WTC11 (cell line): Measurements from ENCODE around the gene CCDC68. TPM values are rescaled to one million over a fixed set of nuclear protein-coding genes. Genes with fewer than 3 reads are reported as not detected.

Source experiments
- ATAC-seq: fragments of 200-7000 bp; cut with Tn5 transposase; 2 replicates; pipeline ENCODE4 v1.10.0; 2021; ENCODE audit warnings: mild to moderate bottlenecking, moderate library complexity
- CTCF ChIA-PET: fragments of 300-600 bp; sonication (Branson Sonifier 250); formaldehyde crosslinking; loops from one replicate; lab custom pipeline; 2021; ENCODE audit warnings: antibody characterized with exemption; lab: Charles Lee
- POLR2A ChIA-PET: fragments of 350-600 bp; sonication (Branson Sonifier 250); formaldehyde crosslinking; loops from one replicate; lab custom pipeline; 2021; ENCODE audit warnings: antibody characterized with exemption; lab: Charles Lee
- DNase-seq: peaks from one replicate; pipeline ENCODE4 v3.0.0; 2021; ENCODE audit warnings: low spot score
- H3K27ac Mint-ChIP-seq: 2 replicates; pipeline ENCODE4 v1.8.0; 2021; ENCODE audit warnings: mixed read lengths
- H3K27me3 Mint-ChIP-seq: 2 replicates; pipeline ENCODE4 v1.8.0; 2021; ENCODE audit warnings: low read depth, mild to moderate bottlenecking, moderate library complexity, mixed read lengths
- H3K36me3 Mint-ChIP-seq: 2 replicates; pipeline ENCODE4 v1.8.0; 2021; ENCODE audit warnings: mixed read lengths
- H3K4me1 Mint-ChIP-seq: 2 replicates; pipeline ENCODE4 v1.8.0; 2022; ENCODE audit warnings: mixed read lengths
- H3K4me3 Mint-ChIP-seq: 2 replicates; pipeline ENCODE4 v1.8.0; 2021; ENCODE audit warnings: mild to moderate bottlenecking, moderate library complexity, mixed read lengths
- H3K9me3 Mint-ChIP-seq: 2 replicates; pipeline ENCODE4 v1.8.0; 2021; ENCODE audit warnings: mixed read lengths
- AR ChIP-seq: fragments of 250-450 bp; sonication (Bioruptor Pico); IDR thresholded peaks from 2 replicates; pipeline ENCODE4 v1.9.0; 2021; ENCODE audit warnings: mild to moderate bottlenecking
- ATF1 ChIP-seq: sonication (generic); formaldehyde crosslinking; IDR thresholded peaks from 2 replicates; pipeline ENCODE4 v1.8.1; 2023; ENCODE audit warnings: mild to moderate bottlenecking, moderate library complexity, missing genetic modification reagents
- E2F1 ChIP-seq: sonication (generic); formaldehyde crosslinking; IDR thresholded peaks from 2 replicates; pipeline ENCODE4 v1.8.0; 2022; ENCODE audit warnings: mild to moderate bottlenecking, missing genetic modification reagents
- E2F4 ChIP-seq: sonication (generic); formaldehyde crosslinking; IDR thresholded peaks from 2 replicates; pipeline ENCODE4 v1.8.1; 2022; ENCODE audit warnings: low read depth, mild to moderate bottlenecking, moderate library complexity, missing genetic modification reagents, borderline replicate concordance
- ERG ChIP-seq: fragments of 250-450 bp; sonication (Bioruptor Pico); IDR thresholded peaks from 2 replicates; pipeline ENCODE4 v1.8.0; 2021; ENCODE audit warnings: mild to moderate bottlenecking
- GABPB1 ChIP-seq: sonication (generic); formaldehyde crosslinking; IDR thresholded peaks from 2 replicates; pipeline ENCODE4 v1.8.1; 2023; ENCODE audit warnings: mild to moderate bottlenecking, missing genetic modification reagents
- GRHL2 ChIP-seq: fragments of 250-450 bp; sonication (Bioruptor Pico); IDR thresholded peaks from 2 replicates; pipeline ENCODE4 v1.8.0; 2022; ENCODE audit warnings: mild to moderate bottlenecking, moderate library complexity; ENCODE audit not compliant: insufficient replicate concordance, severe bottlenecking
- IRF1 ChIP-seq: sonication (generic); formaldehyde crosslinking; IDR thresholded peaks from 2 replicates; pipeline ENCODE4 v1.8.0; 2023; ENCODE audit warnings: missing genetic modification reagents
- JAZF1 ChIP-seq: fragments of 250-450 bp; sonication (Bioruptor Pico); IDR thresholded peaks from 2 replicates; pipeline ENCODE4 v1.9.0; 2021; ENCODE audit warnings: moderate library complexity, mild to moderate bottlenecking, inconsistent platforms
- JUN ChIP-seq: sonication (generic); formaldehyde crosslinking; IDR thresholded peaks from 2 replicates; pipeline ENCODE4 v1.8.0; 2023; ENCODE audit warnings: mild to moderate bottlenecking, missing genetic modification reagents
- NFE2L1 ChIP-seq: sonication (generic); formaldehyde crosslinking; IDR thresholded peaks from 2 replicates; pipeline ENCODE4 v1.8.1; 2023; ENCODE audit warnings: missing genetic modification reagents
- NFYB ChIP-seq: sonication (generic); formaldehyde crosslinking; conservative IDR thresholded peaks from 2 replicates; pipeline ENCODE4 v1.8.0; 2022; ENCODE audit warnings: low read depth, missing genetic modification reagents
- PRRX2 ChIP-seq: fragments of 250-450 bp; sonication (Bioruptor Pico); IDR thresholded peaks from 2 replicates; pipeline ENCODE4 v1.8.0; 2021; ENCODE audit warnings: mild to moderate bottlenecking
- SOX15 ChIP-seq: fragments of 250-450 bp; sonication (Bioruptor Pico); IDR thresholded peaks from 2 replicates; pipeline ENCODE4 v1.9.0; 2021; ENCODE audit warnings: mild to moderate bottlenecking
- TCF7 ChIP-seq: sonication (generic); formaldehyde crosslinking; IDR thresholded peaks from 2 replicates; pipeline ENCODE4 v1.8.0; 2022; ENCODE audit warnings: mild to moderate bottlenecking, low read depth, missing genetic modification reagents, moderate library complexity
- ZMAT4 ChIP-seq: fragments of 250-450 bp; sonication (Bioruptor Pico); IDR thresholded peaks from 2 replicates; pipeline ENCODE4 v1.9.0; 2021; ENCODE audit warnings: mild to moderate bottlenecking
- ZNF317 ChIP-seq: sonication (generic); formaldehyde crosslinking; IDR thresholded peaks from 2 replicates; pipeline ENCODE4 v1.8.1; 2023; ENCODE audit warnings: low read depth, mild to moderate bottlenecking, moderate library complexity, missing genetic modification reagents, borderline replicate concordance
- ZNF512 ChIP-seq: sonication (generic); formaldehyde crosslinking; IDR thresholded peaks from 2 replicates; pipeline ENCODE4 v1.8.1; 2022; ENCODE audit warnings: missing genetic modification reagents, borderline replicate concordance
- total RNA-seq: library from RNA; stranded (reverse); gene quantifications from 3 replicates; pipeline ENCODE4 v1.2.3, GENCODE V29; 2021

The CCDC68 gene
- total RNA-seq, 1 experiment from 2014 or later = 0.92 TPM

- ChIA-PET POLR2A (interaction anchor here (0.7 kb wide), 1 partner anchor 16 kb away, joined by 3 read pairs; no protein-coding TSS in a partner anchor), CTCF (no interaction called here)
- TF ChIP-seq GABPB1 (CRISPR knock-in tag) = peak; percentile 80
- TF ChIP-seq NFE2L1 = no peak
- Mint-ChIP-seq H3K4me3 (no peak overlapping the region), H3K36me3 (no peaks in the 10 kb centered on the region), H3K9me3 (peaks cover 3% of the 10 kb centered on the region), H3K27me3 (no peaks in the 10 kb centered on the region), H3K4me1 (peaks cover 10% of the 10 kb centered on the region), H3K27ac (no peak overlapping the region)
- ATAC-seq (no peak), DNase-seq (no peak)
Observed at GRCh38 chr18:54923339-54923956, 35.8 kb downstream of the CCDC68 start.

GRCh38 chr18:54919412-54919811, 39.8 kb downstream of the CCDC68 start:
- no peak for ATAC-seq
- POLR2A ChIA-PET = interaction anchor here (0.5 kb wide), 1 partner anchor 1269 kb away, joined by 5 read pairs; no protein-coding TSS in a partner anchor
- Mint-ChIP-seq H3K27me3 (no peaks in the 10 kb centered on the region), H3K4me1 (peaks cover 10% of the 10 kb centered on the region), H3K27ac (no peak overlapping the region), H3K9me3 (peaks cover 3% of the 10 kb centered on the region), H3K36me3 (no peaks in the 10 kb centered on the region), H3K4me3 (no peak overlapping the region)
- CTCF ChIA-PET = interaction anchor here (1.2 kb wide), 1 partner anchor 10 kb away, joined by 3 read pairs; no protein-coding TSS in a partner anchor
- DNase-seq = no peak
- TF ChIP-seq AR (no peak), IRF1 (CRISPR knock-in tag) (no peak), GRHL2 (CRISPR knock-in tag) (no peak)

- TF ChIP-seq JAZF1 = no peak
- TF ChIP-seq TCF7 (CRISPR knock-in tag) = no peak
- no peak for TF ChIP-seq E2F4 (CRISPR knock-in tag)
- TF ChIP-seq NFYB = no peak
- TF ChIP-seq PRRX2 (CRISPR knock-in tag) = no peak
- no peak for TF ChIP-seq E2F1 (CRISPR knock-in tag)
- TF ChIP-seq ZNF512 (CRISPR knock-in tag) = no peak
- no peak for TF ChIP-seq ZNF317 (CRISPR knock-in tag)
- TF ChIP-seq ERG (CRISPR knock-in tag) = no peak
- TF ChIP-seq ATF1 (CRISPR knock-in tag) = no peak
- no peak for TF ChIP-seq JUN (CRISPR knock-in tag)
- no peak for TF ChIP-seq ZMAT4 (CRISPR knock-in tag)
- no peak for TF ChIP-seq SOX15 (CRISPR knock-in tag)
- ChIA-PET POLR2A (no interaction called here), CTCF (interaction anchor here (1.2 kb wide), 1 partner anchor 8 kb away, joined by 3 read pairs; no protein-coding TSS in a partner anchor)
- ATAC-seq = no peak
- H3K27ac Mint-ChIP-seq = no peak overlapping the region
- no peaks in the 10 kb centered on the region for H3K36me3 Mint-ChIP-seq
- no peak for DNase-seq
- no peak overlapping the region for H3K4me3 Mint-ChIP-seq
- peaks cover 3% of the 10 kb centered on the region for H3K9me3 Mint-ChIP-seq
- no peaks in the 10 kb centered on the region for H3K27me3 Mint-ChIP-seq
- H3K4me1 Mint-ChIP-seq = peaks cover 7% of the 10 kb centered on the region
Observed at GRCh38 chr18:54918060-54918459, 41.2 kb downstream of the CCDC68 start.
